Aorta (tissue), 5 donors: ENCODE data around the gene TIMM29. TPM values are rescaled to one million over a fixed set of nuclear protein-coding genes. Genes with fewer than 3 reads are reported as not detected.
A peak's percentile ranks its signal among the peaks of the same experiment; 100 is the strongest.

ENCODE experiments used
- ATAC-seq: fragments of 200-7000 bp; cut with Tn5 transposase; one replicate; pipeline ENCODE4 v1.9.1; 2022; ENCODE audit warnings: moderate library complexity; ENCODE audit not compliant: low FRiP score
- DNase-seq, 2 donors: peaks; one replicate each; pipeline ENCODE4 v3.0.0-alpha.2; 2020
- H3K27ac ChIP-seq, 2 donors: one replicate each; pipeline ENCODE4 v1.5.1; 2013; ENCODE audit warnings: low read length in 2 of 2, mild to moderate bottlenecking in 2 of 2, moderate library complexity in 2 of 2, control low read depth in 1 of 2, inconsistent platforms in 1 of 2, low read depth in 1 of 2
- H3K27me3 ChIP-seq, 2 donors: one replicate each; pipeline ENCODE4 v1.6.1; 2013; ENCODE audit warnings: control low read depth in 1 of 2, low read length in 1 of 2, mild to moderate bottlenecking in 1 of 2, moderate library complexity in 1 of 2; ENCODE audit not compliant: insufficient read depth in 2 of 2, control insufficient read depth in 1 of 2
- H3K36me3 ChIP-seq, 2 donors: one replicate each; pipeline ENCODE4 v1.6.1; 2013; ENCODE audit warnings: control low read depth in 1 of 2, low read length in 1 of 2, mild to moderate bottlenecking in 1 of 2; ENCODE audit not compliant: insufficient read depth in 2 of 2, control insufficient read depth in 1 of 2
- H3K4me1 ChIP-seq, 2 donors: one replicate each; pipeline ENCODE4 v1.6.1; 2013; ENCODE audit warnings: low read length in 2 of 2, control low read depth in 1 of 2, mild to moderate bottlenecking in 1 of 2, moderate library complexity in 1 of 2; ENCODE audit not compliant: insufficient read depth in 2 of 2, control insufficient read depth in 1 of 2
- H3K4me3 ChIP-seq, 2 donors: one replicate each; pipeline ENCODE4 v1.5.1; 2013; ENCODE audit warnings: low read length in 2 of 2, control low read depth in 1 of 2, mild to moderate bottlenecking in 1 of 2
- H3K9me3 ChIP-seq: one replicate; pipeline ENCODE4 v1.6.1; 2013; ENCODE audit warnings: mild to moderate bottlenecking, low read length; ENCODE audit not compliant: control insufficient read depth
- WGBS, 2 donors: extraction: QIAGEN DNeasy Blood & Tissue Kit; methylation state at CpG; one replicate each; pipeline ENCODE4 v1.1.7; 2013; 5-methylcytosine and 5-hydroxymethylcytosine counted together
- intact Hi-C, 2 donors: fragments of 100-400 bp; cut with DNase I; formaldehyde crosslinking; loops; one replicate each; pipeline versions ENCODE4 v1.14.2 to v1.15.0; 2022
- polyA plus RNA-seq, 2 donors: library from polyadenylated mRNA; stranded (reverse); fragments of 200-250 nt; gene quantifications; one replicate each; pipeline ENCODE4 v1.2.3, GENCODE V29; 2013
- total RNA-seq, 2 donors: library from RNA; stranded (reverse); fragmentation: NEBNext Ultra II Directional; extraction: Animal tissue kit (Norgen Biotek cat#: 25700); gene quantifications; one replicate each; pipeline ENCODE4 v1.2.1, GENCODE V29; 2021
- donor health status: healthy with polysubstance abuse.
- donor health status: Bipolar disorder and iron deficiency.
- donor health status: DM: no; HTN: no; CAD: no.
- donor health status: DM: no; HTN: no; CAD: no.
- donor health status: DM: yes; HTN: yes; CAD: no.

TIMM29 gene
- total and polyA plus RNA-seq, 4 donors = 13.7 to 16.0 (median 15.5) TPM

GRCh38 chr19:10907925-10908324, 20.7 kb upstream of the TIMM29 start:
- 88 to 93% methylated on average over 14 of the region's 14 CpGs for WGBS, 2 donors
- H3K4me3 ChIP-seq = no peak overlapping the region
- intact Hi-C loops = no loop called here
- no peaks in the 10 kb centered on the region for H3K27me3 ChIP-seq
- DNase-seq (peak in 1 of 2 donors; percentile 37), ATAC-seq (no peak)
- H3K4me1 ChIP-seq = no peaks in the 10 kb centered on the region
- peaks cover 0 to 4% of the 10 kb centered on the region in 2 donors for H3K36me3 ChIP-seq
- H3K27ac ChIP-seq = no peak overlapping the region
- no peaks in the 10 kb centered on the region for H3K9me3 ChIP-seq

- H3K36me3 ChIP-seq = peaks cover 0 to 4% of the 10 kb centered on the region in 2 donors
- no peak for DNase-seq
- H3K27me3 ChIP-seq = no peaks in the 10 kb centered on the region
- no peaks in the 10 kb centered on the region for H3K9me3 ChIP-seq
- ATAC-seq = no peak
- H3K4me3 ChIP-seq = no peak overlapping the region
- WGBS, 2 donors = 93 to 94% methylated on average over 17 of the region's 17 CpGs
- H3K27ac ChIP-seq = no peak overlapping the region
- H3K4me1 ChIP-seq = no peaks in the 10 kb centered on the region
- intact Hi-C loops = no loop called here
These were observed 20.1 kb upstream of the TIMM29 start for GRCh38 chr19:10908380-10908960.

GRCh38 chr19:10911579-10912363, 16.8 kb upstream of the TIMM29 start:
- no peak for ATAC-seq
- intact Hi-C loops = no loop called here
- Histone ChIP-seq H3K27ac (no peak overlapping the region), H3K4me1 (no peaks in the 10 kb centered on the region), H3K9me3 (no peaks in the 10 kb centered on the region), H3K27me3 (no peaks in the 10 kb centered on the region), H3K36me3 (peaks cover 0 to 7% of the 10 kb centered on the region in 2 donors), H3K4me3 (no peak overlapping the region)
- WGBS, 2 donors = 90% methylated on average over 31 of the region's 31 CpGs
- DNase-seq = no peak

GRCh38 chr19:10912619-10913018, 16.0 kb upstream of the TIMM29 start:
- no peaks in the 10 kb centered on the region for H3K4me1 ChIP-seq
- intact Hi-C loops = no loop called here
- peaks cover 0 to 7% of the 10 kb centered on the region in 2 donors for H3K36me3 ChIP-seq
- no peak for ATAC-seq
- H3K27me3 ChIP-seq = no peaks in the 10 kb centered on the region
- no peaks in the 10 kb centered on the region for H3K9me3 ChIP-seq
- 93 to 94% methylated on average over 18 of the region's 18 CpGs for WGBS, 2 donors
- no peak for DNase-seq
- H3K27ac ChIP-seq = no peak overlapping the region
- no peak overlapping the region for H3K4me3 ChIP-seq

- Histone ChIP-seq H3K36me3 (peaks cover 0 to 4% of the 10 kb centered on the region in 2 donors), H3K4me1 (no peaks in the 10 kb centered on the region), H3K4me3 (no peak overlapping the region), H3K27ac (no peak overlapping the region), H3K27me3 (no peaks in the 10 kb centered on the region), H3K9me3 (no peaks in the 10 kb centered on the region)
- no peak for ATAC-seq
- 93% methylated on average over 24 of the region's 24 CpGs for whole genome bisulfite sequencing, 2 donors
- intact Hi-C loops = no loop called here
- DNase-seq = no peak
These were observed 14.8 kb upstream of the TIMM29 start for GRCh38 chr19:10913716-10914340.

- whole genome bisulfite sequencing, 2 donors = 72 to 74% methylated on average over 19 of the region's 19 CpGs
These were observed 13.2 kb upstream of the TIMM29 start for GRCh38 chr19:10915130-10916091.

GRCh38 chr19:10916602-10917001, 12.0 kb upstream of the TIMM29 start:
- 91 to 93% methylated on average over 6 of the region's 6 CpGs for WGBS, 2 donors
- H3K4me1 ChIP-seq = no peaks in the 10 kb centered on the region
- no peaks in the 10 kb centered on the region for H3K9me3 ChIP-seq
- intact Hi-C loops = no loop called here
- ATAC-seq = no peak
- no peak overlapping the region for H3K4me3 ChIP-seq
- H3K36me3 ChIP-seq = peaks cover 0 to 2% of the 10 kb centered on the region in 2 donors
- H3K27me3 ChIP-seq = no peaks in the 10 kb centered on the region
- no peak for DNase-seq
- no peak overlapping the region for H3K27ac ChIP-seq

More at GRCh38 chr19:10915130-10916091, 13.2 kb upstream of the TIMM29 start:
- Histone ChIP-seq H3K4me1 (no peaks in the 10 kb centered on the region), H3K9me3 (no peaks in the 10 kb centered on the region), H3K27me3 (no peaks in the 10 kb centered on the region), H3K27ac (no peak overlapping the region), H3K36me3 (peaks cover 0 to 4% of the 10 kb centered on the region in 2 donors), H3K4me3 (no peak overlapping the region)
- no peak for ATAC-seq
- intact Hi-C loops = no loop called here
- no peak for DNase-seq

GRCh38 chr19:10918359-10918758, 10.3 kb upstream of the TIMM29 start:
- Histone ChIP-seq H3K4me3 (no peak overlapping the region), H3K36me3 (peaks cover 0 to 2% of the 10 kb centered on the region in 2 donors), H3K27me3 (no peaks in the 10 kb centered on the region), H3K9me3 (no peaks in the 10 kb centered on the region), H3K27ac (no peak overlapping the region), H3K4me1 (no peaks in the 10 kb centered on the region)
- no peak for ATAC-seq
- WGBS, 2 donors = 91 to 93% methylated on average over 11 of the region's 11 CpGs
- intact Hi-C loops = no loop called here
- DNase-seq = no peak
